ENCODE results near the gene CDHR3.
A peak's percentile ranks its signal among the peaks of the same experiment; 100 is the strongest.

- TF ChIP-seq, protein P1, sequence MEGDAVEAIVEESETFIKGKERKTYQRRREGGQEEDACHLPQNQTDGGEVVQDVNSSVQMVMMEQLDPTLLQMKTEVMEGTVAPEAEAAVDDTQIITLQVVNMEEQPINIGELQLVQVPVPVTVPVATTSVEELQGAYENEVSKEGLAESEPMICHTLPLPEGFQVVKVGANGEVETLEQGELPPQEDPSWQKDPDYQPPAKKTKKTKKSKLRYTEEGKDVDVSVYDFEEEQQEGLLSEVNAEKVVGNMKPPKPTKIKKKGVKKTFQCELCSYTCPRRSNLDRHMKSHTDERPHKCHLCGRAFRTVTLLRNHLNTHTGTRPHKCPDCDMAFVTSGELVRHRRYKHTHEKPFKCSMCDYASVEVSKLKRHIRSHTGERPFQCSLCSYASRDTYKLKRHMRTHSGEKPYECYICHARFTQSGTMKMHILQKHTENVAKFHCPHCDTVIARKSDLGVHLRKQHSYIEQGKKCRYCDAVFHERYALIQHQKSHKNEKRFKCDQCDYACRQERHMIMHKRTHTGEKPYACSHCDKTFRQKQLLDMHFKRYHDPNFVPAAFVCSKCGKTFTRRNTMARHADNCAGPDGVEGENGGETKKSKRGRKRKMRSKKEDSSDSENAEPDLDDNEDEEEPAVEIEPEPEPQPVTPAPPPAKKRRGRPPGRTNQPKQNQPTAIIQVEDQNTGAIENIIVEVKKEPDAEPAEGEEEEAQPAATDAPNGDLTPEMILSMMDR (IDR thresholded peaks at IDR 0.05): peak; percentile 30
- TF ChIP-seq EZH2phosphoT487 (IDR thresholded peaks at IDR 0.05) (no peak), EZH2 (IDR thresholded peaks at IDR 0.05) (no peak)
Measured at GRCh38 chr7:106039486-106040060, 76.5 kb downstream of the CDHR3 start.

All from neural progenitor cell (in vitro differentiated cells).